Stimulated activated CD8-positive, alpha-beta memory T cell treated with anti-CD3 and anti-CD28 coated beads, Interleukin-7, amount 100 ng/mL, for 4 hours (primary cell): Measurements from ENCODE around the gene PPP1R3D.
"Not testable (repeated sequence)": the region's sequence is repeated elsewhere in the genome, so short reads cannot be mapped to it uniquely, and the experiment has no call there.

Experiments used
- DNase-seq, 2 donors: peaks; one replicate each; pipeline ENCODE4 v3.0.0-alpha.2; 2020; ENCODE audit warnings: low read depth in 2 of 2

Gene PPP1R3D

GRCh38 chr20:59940129-59940955 is at the start of gene PPP1R3D, which contains the start of gene FAM217B:
Gene PPP1R3D, minus strand, starts transcription at chr20:59940305. Its CDS starts 374 bp downstream, at chr20:59939931.
Gene FAM217B, plus strand, starts transcription at chr20:59940389. Its CDS starts 3,555 bp downstream, at chr20:59943944.
- peak; percentile 72 to 87 for DNase-seq

- no peak for DNase-seq
Measured at GRCh38 chr20:59988141-59988540, 48.0 kb upstream of the PPP1R3D start.

GRCh38 chr20:59987135-59987534 is 47.0 kb upstream of the PPP1R3D start:
- no peak for DNase-seq

- no peak for DNase-seq
Measured at GRCh38 chr20:59985864-59986263, 45.8 kb upstream of the PPP1R3D start.

DNA sequence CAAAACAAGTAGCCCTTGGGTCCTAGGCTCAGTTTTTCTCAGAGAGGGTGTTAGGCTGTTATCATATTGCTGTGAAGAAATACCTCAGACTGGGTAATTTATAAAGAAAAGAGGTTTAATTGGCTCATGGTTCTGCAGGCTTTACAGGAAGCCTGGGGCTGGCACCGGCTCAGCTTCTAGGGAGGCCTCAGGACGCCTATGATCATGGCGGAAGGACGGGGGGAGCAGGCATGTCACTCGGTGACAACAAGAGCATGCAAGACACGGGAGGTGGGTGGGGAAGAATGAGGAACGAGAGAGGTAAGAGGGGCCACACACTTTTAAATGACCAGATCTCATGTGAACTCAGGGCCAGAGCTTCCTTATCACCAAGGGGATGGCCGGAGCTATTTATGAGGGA is 45.1 kb upstream of the PPP1R3D start:
- DNase-seq: no peak

DNA sequence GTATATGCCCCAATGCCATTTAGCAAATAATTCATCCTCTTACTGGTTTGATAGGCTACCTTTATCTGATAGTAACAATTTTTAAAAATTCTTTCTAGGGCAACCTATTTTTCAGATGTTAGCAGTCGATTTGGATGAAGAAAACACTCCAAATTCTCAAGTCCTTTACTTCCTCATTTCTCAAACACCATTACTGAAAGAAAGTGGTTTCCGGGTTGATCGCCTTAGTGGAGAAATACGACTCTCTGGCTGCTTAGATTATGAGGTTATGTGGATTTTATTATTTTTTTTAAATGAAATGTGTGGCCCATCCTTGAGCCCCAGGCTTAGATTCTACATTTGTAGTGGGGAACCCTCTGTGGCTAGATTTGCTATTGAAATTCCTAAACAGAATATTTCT is 44.4 kb upstream of the PPP1R3D start:
- no peak for DNase-seq

GRCh38 chr20:59983076-59983475 is 43.0 kb upstream of the PPP1R3D start:
- no peak for DNase-seq

DNA sequence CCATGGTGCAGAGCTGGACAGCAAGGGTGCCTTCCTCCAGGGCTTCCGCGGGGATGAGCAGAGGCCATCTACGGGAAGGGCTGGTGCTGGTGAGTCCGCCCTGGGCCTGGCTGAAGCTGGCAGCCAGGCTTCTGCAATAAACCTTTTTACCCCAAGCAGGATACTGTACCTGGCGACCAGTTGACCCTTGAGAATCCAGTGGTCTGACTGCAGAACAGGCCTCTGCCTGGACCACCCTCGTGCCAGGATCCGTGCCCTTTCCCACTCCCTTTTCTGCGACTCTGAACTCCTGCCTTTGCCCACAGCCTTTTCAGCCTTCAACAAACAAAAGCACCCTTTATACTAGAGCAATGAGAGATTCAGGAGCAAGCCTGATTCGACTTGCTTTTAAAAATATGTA is 37.0 kb upstream of the PPP1R3D start:
- no peak for DNase-seq

DNA sequence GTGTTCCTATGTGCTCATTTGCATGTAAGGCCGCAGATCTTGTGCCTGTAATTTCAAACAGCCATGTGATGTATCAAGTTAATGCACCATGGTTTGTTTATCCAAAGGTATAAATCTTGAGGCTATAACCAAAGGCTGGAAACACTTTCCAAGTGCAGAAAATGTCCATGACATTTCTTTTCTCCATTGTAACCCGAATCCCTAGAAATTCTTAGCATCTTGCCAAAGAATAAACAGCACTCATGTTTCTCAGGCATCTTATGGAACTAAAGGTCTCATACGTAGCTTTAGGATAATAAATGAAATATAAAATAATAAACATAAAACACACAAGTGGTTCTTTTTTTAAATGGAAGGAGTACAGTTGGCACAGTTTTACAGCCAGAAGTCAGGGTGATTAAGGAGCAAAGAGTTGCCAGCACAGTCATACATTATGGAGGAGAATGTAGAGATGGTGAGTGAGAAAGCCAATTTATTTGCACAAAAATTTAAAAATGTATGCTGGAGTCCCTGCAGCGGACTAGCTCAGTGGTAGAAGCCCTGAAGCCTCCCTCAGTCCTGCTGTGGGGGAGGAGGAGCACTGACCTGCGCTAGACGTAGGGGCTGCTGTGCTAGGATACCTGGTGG is 36.2 kb upstream of the PPP1R3D start:
- no peak for DNase-seq

DNA sequence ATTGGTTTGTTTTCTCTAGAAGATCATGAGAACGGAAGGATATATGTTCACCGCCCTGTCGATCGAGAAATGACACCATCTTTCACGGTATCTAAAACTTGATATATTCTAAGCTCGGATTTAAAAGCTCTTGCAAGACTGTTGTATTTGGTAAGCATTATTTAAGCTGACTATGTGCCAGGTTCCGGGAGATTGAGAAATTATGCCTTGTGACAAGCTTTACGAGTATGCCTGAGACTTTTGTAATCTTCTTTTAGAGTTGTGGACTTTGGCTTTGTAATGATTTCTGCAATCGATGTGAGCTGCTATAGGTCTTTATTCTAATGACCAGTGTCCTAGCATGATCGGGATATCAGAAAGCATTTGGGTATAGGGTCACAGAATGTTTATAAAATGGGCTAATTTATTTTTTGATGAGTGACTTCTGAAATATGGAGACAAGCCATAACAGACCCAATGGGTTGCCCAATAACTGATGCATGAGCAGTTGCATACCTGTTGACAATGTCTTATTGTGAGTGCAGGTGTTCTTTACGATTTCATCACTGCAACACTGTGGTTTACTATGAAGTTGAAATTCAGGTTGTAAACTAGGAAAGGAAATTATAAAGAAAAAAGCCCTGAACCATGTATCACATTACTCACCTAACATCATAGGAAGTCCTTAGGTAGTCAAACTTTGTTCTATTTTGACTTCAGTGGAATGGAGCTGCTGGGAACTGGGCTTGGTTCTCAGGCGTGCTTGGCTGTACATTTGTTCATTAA is 32.1 kb upstream of the PPP1R3D start:
- no peak for DNase-seq

DNA sequence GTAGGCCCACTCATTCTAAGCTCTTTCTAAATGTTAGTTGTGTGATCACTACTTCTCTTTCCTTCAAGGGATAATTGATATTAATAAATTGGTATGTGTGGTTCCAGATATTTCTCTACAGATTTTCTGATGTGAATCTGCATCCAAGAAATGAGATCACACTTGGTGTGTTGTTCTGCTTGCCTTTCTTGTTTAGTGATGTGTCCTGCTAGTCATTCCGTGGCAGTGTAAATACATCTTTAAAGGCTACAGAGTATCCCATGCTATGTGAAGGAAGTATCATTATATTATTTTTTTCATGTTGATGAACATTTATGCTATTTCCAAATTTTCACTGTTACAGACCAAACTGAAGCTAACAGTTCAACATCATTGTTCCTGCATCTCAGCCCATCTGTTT is 31.3 kb upstream of the PPP1R3D start:
- no peak for DNase-seq

DNA sequence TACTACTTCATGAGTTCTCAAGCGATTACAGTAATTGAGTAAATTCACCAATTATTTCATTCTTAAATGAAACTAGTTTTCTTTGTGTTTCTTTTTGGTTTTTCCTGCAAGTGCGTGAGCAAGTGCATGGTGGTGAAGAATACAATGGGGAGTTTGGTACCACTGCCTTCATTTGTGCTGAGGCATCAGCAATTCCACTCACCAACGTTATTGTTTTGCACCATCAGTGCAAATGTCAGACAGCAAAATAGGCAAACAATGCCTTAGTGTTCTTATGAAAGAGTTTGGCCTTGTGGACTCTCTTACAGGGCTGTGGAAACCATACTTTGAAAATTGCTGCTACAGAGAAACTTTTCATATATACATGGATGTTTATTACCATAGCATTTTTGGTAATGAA is 26.3 kb upstream of the PPP1R3D start:
- no peak for DNase-seq

DNA sequence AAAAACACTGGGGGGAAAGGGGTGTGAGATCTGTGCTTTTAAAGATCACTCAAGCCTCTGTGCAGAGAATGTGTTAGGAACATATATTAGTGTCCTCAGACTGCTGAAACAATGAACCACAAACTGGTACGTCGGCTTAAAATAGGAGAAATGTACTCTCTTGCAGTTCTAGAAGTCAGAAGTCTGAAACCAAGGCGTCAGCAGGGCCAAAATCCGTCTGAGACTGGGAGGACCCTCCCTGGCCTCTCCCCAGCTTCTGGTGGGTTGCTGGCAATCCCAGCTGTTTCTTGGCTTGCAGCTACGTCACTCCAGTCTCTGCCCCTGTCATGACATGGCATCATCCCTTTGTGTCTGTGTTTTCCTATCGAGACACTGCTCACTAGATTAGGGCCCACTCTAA is 22.1 kb upstream of the PPP1R3D start:
- DNase-seq: no peak

GRCh38 chr20:59961423-59961822 is 21.3 kb upstream of the PPP1R3D start:
- no peak for DNase-seq

- DNase-seq: no peak
Measured at GRCh38 chr20:59958626-59959025, 18.5 kb upstream of the PPP1R3D start.

DNA sequence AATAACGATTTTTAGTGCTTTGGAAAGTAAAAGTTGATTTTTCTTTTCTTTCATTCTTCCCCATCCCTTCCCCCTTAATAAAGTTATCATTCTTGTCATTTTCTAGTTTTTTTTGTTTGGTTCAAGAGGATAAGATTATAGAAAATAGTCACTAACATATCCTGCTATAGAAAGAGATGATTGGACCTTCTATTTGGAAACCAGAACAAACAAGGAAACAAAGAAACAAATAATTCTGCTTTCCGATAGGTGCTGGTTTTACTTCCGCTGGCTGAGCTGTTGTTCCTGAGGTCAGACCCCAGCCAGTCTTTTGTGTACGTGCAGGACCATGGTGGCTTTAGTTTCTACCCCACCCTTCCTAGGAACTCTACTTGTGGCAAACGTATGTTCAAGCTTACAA is 18.0 kb upstream of the PPP1R3D start, which contains the start of gene CDH26:
Gene CDH26, plus strand, starts transcription at position 301 of the 400 bp plus-strand sequence. CDS start 304 bp downstream, outside the sequence.
- no peak for DNase-seq

DNA sequence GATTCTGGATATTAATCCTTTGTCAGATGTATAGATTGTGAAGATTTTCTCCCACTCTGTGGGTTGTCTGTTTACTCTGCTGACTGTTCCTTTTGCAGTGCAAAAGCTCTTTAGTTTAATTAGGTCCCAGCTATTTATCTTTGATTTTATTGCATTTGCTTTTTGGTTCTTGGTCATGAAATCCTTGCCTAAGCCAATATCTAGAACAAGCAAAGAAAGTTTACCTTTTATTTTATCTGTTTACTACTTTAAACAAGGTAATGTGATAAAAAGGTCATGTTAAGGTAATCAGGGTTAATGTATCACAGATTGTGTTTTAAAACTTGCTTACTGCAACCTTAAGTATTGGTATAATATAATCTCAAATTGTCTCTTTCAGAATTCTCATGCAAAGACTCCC is 17.5 kb upstream of the PPP1R3D start:
- DNase-seq: not testable (repeated sequence)

- no peak for DNase-seq
Measured at GRCh38 chr20:59955131-59955796, 15.2 kb upstream of the PPP1R3D start.

GRCh38 chr20:59954718-59955117 is 14.6 kb upstream of the PPP1R3D start:
- DNase-seq: no peak

GRCh38 chr20:59949911-59950310 is 9.8 kb upstream of the PPP1R3D start:
- DNase-seq: no peak

- no peak for DNase-seq
Measured at GRCh38 chr20:59948828-59949720, 9.0 kb upstream of the PPP1R3D start.
